IPS-20b (cell line): ENCODE measurements around the gene CYP8B1.

Experiments
- H3K27ac ChIP-seq: one replicate; pipeline ENCODE4 v1.5.1; 2013; ENCODE audit warnings: low read length
- H3K27me3 ChIP-seq: 2 replicates; pipeline ENCODE4 v1.6.1; 2013; ENCODE audit warnings: mild to moderate bottlenecking, low read length, inconsistent platforms; ENCODE audit not compliant: insufficient read depth
- H3K36me3 ChIP-seq: 2 replicates; pipeline ENCODE4 v1.6.1; 2013; ENCODE audit warnings: low read depth, mild to moderate bottlenecking, inconsistent platforms, low read length, moderate library complexity; ENCODE audit not compliant: insufficient read depth
- H3K4me1 ChIP-seq: 2 replicates; pipeline ENCODE4 v1.6.1; 2013; ENCODE audit warnings: mild to moderate bottlenecking, control low read depth, inconsistent platforms, low read length, moderate library complexity; ENCODE audit not compliant: insufficient read depth
- H3K4me3 ChIP-seq: 2 replicates; pipeline ENCODE4 v1.5.1; 2013; ENCODE audit warnings: mild to moderate bottlenecking, low read length, inconsistent platforms
- H3K9ac ChIP-seq: 2 replicates; pipeline ENCODE4 v1.6.1; 2013; ENCODE audit warnings: low read depth, mild to moderate bottlenecking, inconsistent platforms, low read length, moderate library complexity
- H3K9me3 ChIP-seq: 2 replicates; pipeline ENCODE4 v1.6.1; 2013; ENCODE audit warnings: mild to moderate bottlenecking, low read depth, low read length, inconsistent platforms; ENCODE audit not compliant: insufficient read depth

CYP8B1 gene

GRCh38 chr3:42880601-42881451 is 5.1 kb upstream of the CYP8B1 start:
- Histone ChIP-seq H3K9me3 (no peaks in the 10 kb centered on the region), H3K36me3 (no peaks in the 10 kb centered on the region), H3K4me3 (peak overlapping the region; percentile 72), H3K4me1 (peaks cover 4% of the 10 kb centered on the region; the same call in 1 of the 2 replicates), H3K27me3 (peaks cover 5% of the 10 kb centered on the region; the same call in 1 of the 2 replicates), H3K9ac (peak overlapping the region; percentile 79; the same call in 1 of the 2 replicates), H3K27ac (peak overlapping the region; percentile 17)

DNA sequence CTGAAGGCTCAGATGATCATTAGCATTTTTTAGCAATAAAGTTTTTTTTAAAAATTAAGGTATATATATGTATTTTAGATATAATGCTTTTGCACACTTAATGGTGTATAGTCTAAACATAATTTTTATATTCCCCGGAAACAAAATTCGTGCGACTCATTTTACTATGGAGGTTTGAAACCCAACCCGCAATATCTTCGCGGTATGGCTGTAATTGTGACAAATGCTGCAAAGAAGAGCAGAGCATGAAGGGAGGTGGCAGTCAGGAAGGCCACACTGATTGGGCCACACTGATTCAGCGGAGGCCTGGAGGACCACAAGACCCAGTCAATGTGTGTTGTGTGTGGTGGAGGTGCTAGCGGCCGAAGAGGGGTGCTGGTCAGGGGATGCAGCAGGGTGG is 4.5 kb upstream of the CYP8B1 start:
- H3K4me3 ChIP-seq = peak overlapping the region; percentile 72
- no peaks in the 10 kb centered on the region for H3K9me3 ChIP-seq
- no peaks in the 10 kb centered on the region for H3K36me3 ChIP-seq
- H3K4me1 ChIP-seq = peaks cover 4% of the 10 kb centered on the region; the same call in 1 of the 2 replicates
- peaks cover 5% of the 10 kb centered on the region; the same call in 1 of the 2 replicates for H3K27me3 ChIP-seq
- H3K27ac ChIP-seq = no peak overlapping the region
- peak overlapping the region; percentile 79; the same call in 1 of the 2 replicates for H3K9ac ChIP-seq

- Histone ChIP-seq H3K4me1 (peaks cover 4% of the 10 kb centered on the region; the same call in 1 of the 2 replicates), H3K27me3 (peaks cover 5% of the 10 kb centered on the region; the same call in 1 of the 2 replicates), H3K9ac (no peak overlapping the region), H3K9me3 (no peaks in the 10 kb centered on the region), H3K27ac (no peak overlapping the region), H3K36me3 (no peaks in the 10 kb centered on the region), H3K4me3 (no peak overlapping the region)
These were observed 2.2 kb upstream of the CYP8B1 start for GRCh38 chr3:42877881-42878280.

GRCh38 chr3:42876940-42877720 is 1.5 kb upstream of the CYP8B1 start:
- Histone ChIP-seq H3K36me3 (no peaks in the 10 kb centered on the region), H3K9me3 (no peaks in the 10 kb centered on the region), H3K4me1 (peaks cover 4% of the 10 kb centered on the region; the same call in 1 of the 2 replicates), H3K9ac (no peak overlapping the region), H3K27me3 (peaks cover 5% of the 10 kb centered on the region; the same call in 1 of the 2 replicates), H3K27ac (no peak overlapping the region), H3K4me3 (no peak overlapping the region)

DNA sequence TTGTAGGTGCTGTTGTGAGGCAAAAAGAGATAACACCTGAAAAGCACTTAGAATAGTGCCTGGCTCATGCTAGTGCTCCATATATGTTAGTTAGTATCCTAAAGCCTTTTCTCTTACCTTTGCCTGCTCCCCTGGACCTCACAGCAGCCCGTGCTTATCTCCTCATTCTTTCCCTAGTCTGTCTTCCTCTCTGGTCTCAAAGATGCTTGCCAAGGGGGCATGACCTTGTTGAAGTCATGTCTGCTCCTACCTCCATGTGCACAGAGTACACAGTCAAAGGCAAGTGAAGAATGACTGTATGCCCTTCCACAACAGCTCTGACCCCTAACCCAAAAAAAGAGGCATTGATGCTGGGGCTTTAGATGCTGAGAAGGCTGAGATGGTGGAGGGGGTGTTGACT is 722 bp upstream of the CYP8B1 start:
- Histone ChIP-seq H3K9me3 (no peaks in the 10 kb centered on the region), H3K9ac (no peak overlapping the region), H3K27me3 (peaks cover 5% of the 10 kb centered on the region; the same call in 1 of the 2 replicates), H3K36me3 (no peaks in the 10 kb centered on the region), H3K4me1 (peaks cover 2% of the 10 kb centered on the region; the same call in 1 of the 2 replicates), H3K4me3 (no peak overlapping the region), H3K27ac (no peak overlapping the region)

- H3K4me1 ChIP-seq = no peaks in the 10 kb centered on the region
- no peaks in the 10 kb centered on the region for H3K36me3 ChIP-seq
- H3K9ac ChIP-seq = no peak overlapping the region
- H3K9me3 ChIP-seq = no peaks in the 10 kb centered on the region
- no peak overlapping the region for H3K27ac ChIP-seq
- H3K4me3 ChIP-seq = no peak overlapping the region
- peaks cover 5% of the 10 kb centered on the region; the same call in 1 of the 2 replicates for H3K27me3 ChIP-seq
These were observed 930 bp downstream of the CYP8B1 start for GRCh38 chr3:42874749-42875148.

GRCh38 chr3:42873221-42873982 is 2.3 kb downstream of the CYP8B1 start:
- no peak overlapping the region for H3K27ac ChIP-seq
- H3K9me3 ChIP-seq = no peaks in the 10 kb centered on the region
- H3K4me1 ChIP-seq = no peaks in the 10 kb centered on the region
- H3K4me3 ChIP-seq = no peak overlapping the region
- no peaks in the 10 kb centered on the region for H3K27me3 ChIP-seq
- no peak overlapping the region for H3K9ac ChIP-seq
- no peaks in the 10 kb centered on the region for H3K36me3 ChIP-seq

DNA sequence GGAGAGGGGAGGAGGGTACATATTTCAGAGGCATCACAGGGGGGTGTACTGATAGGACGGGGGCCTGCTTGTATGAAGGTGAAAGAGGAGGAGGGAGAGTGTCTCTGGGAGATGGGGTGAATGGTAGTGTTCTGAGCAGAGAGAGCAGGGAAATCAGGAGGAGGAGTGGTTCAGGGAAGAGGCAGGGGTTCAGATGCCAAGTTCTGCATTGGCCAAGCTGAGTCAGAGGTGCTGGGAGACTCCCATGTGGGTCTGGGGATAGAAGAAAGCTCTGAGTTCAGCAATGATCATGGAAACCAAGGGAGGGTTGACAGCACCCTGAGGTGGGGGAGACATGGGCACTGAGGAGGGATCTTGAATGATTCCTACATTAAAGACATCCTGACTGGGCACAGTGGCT is 3.0 kb downstream of the CYP8B1 start:
- no peak overlapping the region for H3K9ac ChIP-seq
- H3K4me1 ChIP-seq = no peaks in the 10 kb centered on the region
- H3K36me3 ChIP-seq = no peaks in the 10 kb centered on the region
- H3K27ac ChIP-seq = no peak overlapping the region
- no peak overlapping the region for H3K4me3 ChIP-seq
- no peaks in the 10 kb centered on the region for H3K27me3 ChIP-seq
- H3K9me3 ChIP-seq = no peaks in the 10 kb centered on the region

- H3K4me1 ChIP-seq = no peaks in the 10 kb centered on the region
- no peak overlapping the region for H3K27ac ChIP-seq
- H3K9ac ChIP-seq = no peak overlapping the region
- no peaks in the 10 kb centered on the region for H3K36me3 ChIP-seq
- H3K9me3 ChIP-seq = no peaks in the 10 kb centered on the region
- H3K4me3 ChIP-seq = no peak overlapping the region
- H3K27me3 ChIP-seq = no peaks in the 10 kb centered on the region
These were observed 4.0 kb downstream of the CYP8B1 start for GRCh38 chr3:42871592-42872196.

GRCh38 chr3:42868841-42869240 is 6.8 kb downstream of the CYP8B1 start:
- Histone ChIP-seq H3K4me3 (no peak overlapping the region), H3K27ac (no peak overlapping the region), H3K9ac (no peak overlapping the region), H3K27me3 (no peaks in the 10 kb centered on the region), H3K4me1 (no peaks in the 10 kb centered on the region), H3K9me3 (no peaks in the 10 kb centered on the region), H3K36me3 (no peaks in the 10 kb centered on the region)

GRCh38 chr3:42867138-42867537 is 8.5 kb downstream of the CYP8B1 start:
- Histone ChIP-seq H3K27me3 (no peaks in the 10 kb centered on the region), H3K4me3 (no peak overlapping the region), H3K36me3 (no peaks in the 10 kb centered on the region), H3K9me3 (no peaks in the 10 kb centered on the region), H3K9ac (no peak overlapping the region), H3K4me1 (no peaks in the 10 kb centered on the region), H3K27ac (no peak overlapping the region)
